Right lobe of liver (tissue), 6 donors: ENCODE results near the gene ANKS1B. TPM values are rescaled to one million over a fixed set of nuclear protein-coding genes. Genes with fewer than 3 reads are reported as not detected.

Experiments used
- ATAC-seq, 4 donors: fragments of 200-7000 bp; cut with Tn5 transposase; one replicate each; pipeline ENCODE4 v1.9.1; 2020; ENCODE audit warnings: mild to moderate bottlenecking in 4 of 4, moderate library complexity in 4 of 4
- DNase-seq, 3 donors: peaks; one replicate each; pipeline ENCODE4 v3.0.0-alpha.2; 2020
- H3K27ac ChIP-seq, 3 donors: fragments of 200-600 bp; one replicate each; pipeline ENCODE4 v1.8.0; 2022
- H3K27me3 ChIP-seq, 2 donors: fragments of 200-600 bp; one replicate each; pipeline ENCODE4 v1.8.0; 2022
- H3K36me3 ChIP-seq, 4 donors: fragments of 200-600 bp; sonication (generic) in 1 of 4; one replicate each; pipeline versions ENCODE4 v1.5.1 to v1.8.0; 2017 to 2022; ENCODE audit warnings: control low read depth in 1 of 4
- H3K4me1 ChIP-seq, 4 donors: fragments of 200-600 bp; sonication (generic) in 1 of 4; one replicate each; pipeline versions ENCODE4 v1.5.1 to v1.8.0; 2017 to 2022; ENCODE audit warnings: control low read depth in 1 of 4
- H3K4me3 ChIP-seq, 3 donors: fragments of 200-600 bp; one replicate each; pipeline ENCODE4 v1.8.0; 2022
- H3K9me3 ChIP-seq, 4 donors: fragments of 200-600 bp; sonication (generic) in 1 of 4; one replicate each; pipeline versions ENCODE4 v1.5.1 to v1.8.0; 2017 to 2022; ENCODE audit warnings: control low read depth in 1 of 4
- POLR2A ChIP-seq: fragments of 450-650 bp; IDR thresholded peaks from one replicate; pipeline ENCODE4 v1.6.1; 2017; ENCODE audit warnings: antibody characterized with exemption, mild to moderate bottlenecking
- WGBS: methylation state at CpG from one replicate; pipeline ENCODE4 v1.1.6; 2018; ENCODE audit warnings: low coverage, low lambda C conversion rate; ENCODE audit not compliant: insufficient coverage; ENCODE audit errors: missing lambda C conversion rate; 5-methylcytosine and 5-hydroxymethylcytosine counted together
- intact Hi-C, 2 donors: fragments of 100-400 bp; cut with DNase I; formaldehyde crosslinking; loops; one replicate each; pipeline versions ENCODE4 v1.11.2 to v1.14.1; 2022
- total RNA-seq, 6 experiments: library from RNA; depleted of rRNA in 2 of 6; stranded (reverse); fragments of >200 nt in 2 of 6; fragmentation: NEBNext Ultra II Directional in 3 of 6; extraction: Animal tissue kit (Norgen Biotek cat#: 25700) in 3 of 6; gene quantifications; one replicate each; pipeline versions ENCODE4 v1.1.0 to v1.2.4, GENCODE V29; 2016 to 2023
- TF ChIP-seq, protein P1 (sequence below), 4 donors: fragments of 200-600 bp in 3 of 4; fragments of 450-650 bp in 1 of 4; IDR thresholded peaks; one replicate each; pipeline versions ENCODE4 v1.5.1 to v1.8.0; 2016 to 2022; ENCODE audit warnings: antibody characterized with exemption in 4 of 4, mild to moderate bottlenecking in 2 of 4
- donor health status: DM: no; HTN: yes; CAD: no.
- donor health status: DM: no; HTN: no; CAD: no.
- donor health status: DM: no; HTN: no; CAD: no.
- donor health status: DM: no; HTN: yes; CAD: no.
- donor health status: DM: no; HTN: yes; CAD: no.

ANKS1B gene
- total RNA-seq, 6 experiments from 2014 or later: 0.17 to 1.9 (median 0.44) TPM; not detected in 1

DNA sequence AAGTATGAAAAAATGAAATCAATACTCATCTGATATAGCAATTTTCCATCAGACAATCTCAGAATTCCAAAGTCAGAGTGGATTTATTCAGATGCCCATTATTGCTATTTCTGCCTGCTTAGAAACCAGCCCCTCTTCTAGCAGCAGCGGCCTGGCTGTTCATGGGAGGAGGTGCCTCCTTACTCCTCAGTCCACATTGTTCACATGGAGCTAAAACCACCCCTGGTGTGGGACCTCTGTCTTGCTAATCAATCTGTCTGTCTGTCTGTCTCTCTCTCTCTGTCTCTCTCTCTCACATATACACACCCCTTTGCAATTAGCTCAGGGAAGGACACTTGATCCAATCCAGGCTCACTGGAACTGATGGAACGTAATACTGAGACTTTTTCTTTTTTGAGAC, 1163.5 kb downstream of the ANKS1B start:
- WGBS: no CpG with 5 or more reads among the region's 2 CpGs

DNA sequence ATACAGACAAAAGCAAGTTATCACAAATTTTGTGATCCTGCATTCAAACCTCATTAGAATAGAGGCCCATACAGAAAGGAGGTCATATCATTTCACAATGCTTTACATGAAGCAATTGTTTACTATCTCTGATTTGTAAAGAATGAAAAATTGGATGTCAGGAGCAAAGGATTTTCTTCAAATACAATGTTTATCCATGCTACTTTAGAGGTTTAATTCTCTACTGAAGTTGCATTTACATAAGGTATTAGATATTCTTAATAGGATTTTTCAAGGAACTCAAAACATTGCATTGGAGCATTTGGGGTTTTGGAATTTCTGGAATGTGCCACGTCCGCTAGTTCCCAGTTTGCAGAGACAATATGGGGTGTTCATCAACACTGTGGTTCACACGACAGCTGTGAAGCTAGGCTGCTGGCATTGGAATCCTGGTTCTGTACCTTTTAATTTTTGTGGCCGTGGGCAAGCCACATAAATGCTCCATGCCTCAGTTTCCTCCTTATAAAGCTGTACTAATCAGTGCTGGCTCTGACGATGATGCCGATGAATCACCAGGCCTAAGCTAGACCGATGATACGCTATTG, 1164.8 kb downstream of the ANKS1B start:
- ATAC-seq: no peak
- H3K4me3 ChIP-seq: no peak overlapping the region
- intact Hi-C loops: no loop called here
- no peaks in the 10 kb centered on the region for H3K27me3 ChIP-seq
- 43% methylated on average over 7 of the region's 8 CpGs for WGBS
- no peaks in the 10 kb centered on the region for H3K9me3 ChIP-seq
- TF ChIP-seq, protein P1, sequence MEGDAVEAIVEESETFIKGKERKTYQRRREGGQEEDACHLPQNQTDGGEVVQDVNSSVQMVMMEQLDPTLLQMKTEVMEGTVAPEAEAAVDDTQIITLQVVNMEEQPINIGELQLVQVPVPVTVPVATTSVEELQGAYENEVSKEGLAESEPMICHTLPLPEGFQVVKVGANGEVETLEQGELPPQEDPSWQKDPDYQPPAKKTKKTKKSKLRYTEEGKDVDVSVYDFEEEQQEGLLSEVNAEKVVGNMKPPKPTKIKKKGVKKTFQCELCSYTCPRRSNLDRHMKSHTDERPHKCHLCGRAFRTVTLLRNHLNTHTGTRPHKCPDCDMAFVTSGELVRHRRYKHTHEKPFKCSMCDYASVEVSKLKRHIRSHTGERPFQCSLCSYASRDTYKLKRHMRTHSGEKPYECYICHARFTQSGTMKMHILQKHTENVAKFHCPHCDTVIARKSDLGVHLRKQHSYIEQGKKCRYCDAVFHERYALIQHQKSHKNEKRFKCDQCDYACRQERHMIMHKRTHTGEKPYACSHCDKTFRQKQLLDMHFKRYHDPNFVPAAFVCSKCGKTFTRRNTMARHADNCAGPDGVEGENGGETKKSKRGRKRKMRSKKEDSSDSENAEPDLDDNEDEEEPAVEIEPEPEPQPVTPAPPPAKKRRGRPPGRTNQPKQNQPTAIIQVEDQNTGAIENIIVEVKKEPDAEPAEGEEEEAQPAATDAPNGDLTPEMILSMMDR (IDR thresholded peaks at IDR 0.05): no peak
- no peak for TF ChIP-seq POLR2A
- H3K36me3 ChIP-seq: no peaks in the 10 kb centered on the region
- no peak for DNase-seq
- H3K27ac ChIP-seq: no peak overlapping the region
- H3K4me1 ChIP-seq: no peaks in the 10 kb centered on the region

More for the DNA sequence above, 1163.5 kb downstream of the ANKS1B start:
- Histone ChIP-seq H3K9me3 (no peaks in the 10 kb centered on the region), H3K27ac (no peak overlapping the region), H3K27me3 (no peaks in the 10 kb centered on the region), H3K4me1 (no peaks in the 10 kb centered on the region), H3K4me3 (no peak overlapping the region), H3K36me3 (no peaks in the 10 kb centered on the region)
- ATAC-seq (no peak), DNase-seq (no peak)
- TF ChIP-seq, protein P1 (IDR thresholded peaks at IDR 0.05): no peak
- no peak for TF ChIP-seq POLR2A
- intact Hi-C loops: no loop called here

DNA sequence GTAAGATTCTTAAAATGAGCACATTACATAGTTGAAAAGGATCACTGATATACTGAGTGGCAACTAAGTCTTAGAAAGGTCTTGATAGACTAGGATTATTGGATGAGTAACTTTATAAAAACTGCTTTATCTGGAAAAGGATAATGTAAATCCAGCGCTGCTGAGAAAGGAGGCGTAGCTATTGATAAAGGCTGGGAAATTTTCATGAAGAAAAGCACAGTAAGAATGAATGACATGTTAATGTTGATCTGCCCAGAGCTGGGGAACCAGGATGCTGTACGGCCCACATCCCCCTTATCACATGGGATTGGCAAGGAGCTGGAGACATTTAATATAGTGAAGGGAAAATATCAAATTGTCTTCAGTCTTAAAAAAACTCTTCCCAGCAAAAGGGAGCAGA, 1165.7 kb downstream of the ANKS1B start:
- Histone ChIP-seq H3K4me1 (no peaks in the 10 kb centered on the region), H3K27ac (no peak overlapping the region), H3K4me3 (no peak overlapping the region), H3K36me3 (no peaks in the 10 kb centered on the region), H3K27me3 (no peaks in the 10 kb centered on the region), H3K9me3 (no peaks in the 10 kb centered on the region)
- intact Hi-C loops: no loop called here
- TF ChIP-seq POLR2A: no peak
- TF ChIP-seq, protein P1 (IDR thresholded peaks at IDR 0.05): no peak
- DNase-seq (no peak), ATAC-seq (no peak)
- 58% methylated on average over 3 of the region's 3 CpGs for WGBS

DNA sequence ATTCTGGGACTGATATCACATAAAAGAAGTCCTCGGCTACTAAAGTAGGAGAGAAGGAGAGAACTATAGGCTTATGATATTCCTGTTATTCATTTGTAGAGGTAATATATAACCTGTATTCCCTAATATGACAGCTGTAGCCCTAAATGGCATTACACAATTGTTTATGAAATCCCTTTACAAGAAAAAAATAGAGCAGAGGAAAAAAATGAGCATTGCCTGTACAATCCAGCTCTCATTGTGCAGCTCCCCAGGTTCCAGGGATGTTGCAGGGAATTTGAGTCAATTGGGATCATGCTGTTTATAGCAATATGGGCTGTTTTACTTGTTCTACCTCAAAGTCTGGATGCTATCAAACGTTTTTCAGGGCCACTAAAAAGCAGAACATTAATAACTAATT, 1166.5 kb downstream of the ANKS1B start:
- intact Hi-C loops: no loop called here
- H3K27me3 ChIP-seq: no peaks in the 10 kb centered on the region
- no peak overlapping the region for H3K27ac ChIP-seq
- no peak overlapping the region for H3K4me3 ChIP-seq
- H3K4me1 ChIP-seq: no peaks in the 10 kb centered on the region
- no peaks in the 10 kb centered on the region for H3K36me3 ChIP-seq
- ATAC-seq (no peak), DNase-seq (no peak)
- 13% methylated on average over 2 of the region's 2 CpGs for WGBS
- TF ChIP-seq, protein P1 (IDR thresholded peaks at IDR 0.05): no peak
- TF ChIP-seq POLR2A: no peak
- no peaks in the 10 kb centered on the region for H3K9me3 ChIP-seq

DNA sequence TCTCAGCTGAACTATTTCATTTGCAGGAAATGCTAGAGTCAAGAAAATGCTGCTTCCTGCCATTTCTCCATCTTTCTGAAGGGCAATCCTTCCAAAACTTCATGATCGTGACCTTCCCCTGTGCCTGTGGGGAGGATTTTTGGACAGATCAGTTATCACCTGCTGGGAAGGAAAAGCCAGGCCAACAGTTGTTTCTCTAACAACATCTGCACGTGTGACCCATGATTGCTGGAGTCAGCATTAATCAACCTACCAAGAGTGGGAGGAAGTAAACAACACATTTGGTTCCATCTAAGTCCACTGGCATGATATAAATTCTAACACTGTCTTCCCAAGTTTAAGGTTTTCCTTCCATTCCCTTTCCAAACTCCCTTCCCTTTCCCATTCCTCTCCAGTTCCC, 1167.0 kb downstream of the ANKS1B start:
- Histone ChIP-seq H3K4me3 (no peak overlapping the region), H3K27me3 (no peaks in the 10 kb centered on the region), H3K4me1 (no peaks in the 10 kb centered on the region), H3K27ac (no peak overlapping the region), H3K9me3 (no peaks in the 10 kb centered on the region), H3K36me3 (no peaks in the 10 kb centered on the region)
- TF ChIP-seq, protein P1 (IDR thresholded peaks at IDR 0.05): no peak
- TF ChIP-seq POLR2A: no peak
- DNase-seq (no peak), ATAC-seq (no peak)
- intact Hi-C loops: no loop called here
- 15% methylated on average over 2 of the region's 2 CpGs for WGBS
